DND-41 (cell line): ENCODE results near the gene KCND3.
A peak's percentile ranks its signal among the peaks of the same experiment; 100 is the strongest.

Experiments used
- ATAC-seq: fragments of 200-7000 bp; cut with Tn5 transposase; 3 replicates; pipeline ENCODE4 v1.9.1; 2021; ENCODE audit warnings: low read depth; ENCODE audit not compliant: insufficient read depth
- DNase-seq: peaks from one replicate; pipeline ENCODE4 v3.0.0-alpha.2; 2020
- H2AFZ ChIP-seq: 2 replicates; pipeline ENCODE4 v1.6.0; 2012; ENCODE audit warnings: low read depth, low read length
- H3K27ac ChIP-seq: 2 replicates; pipeline ENCODE4 v1.5.1; 2012; ENCODE audit warnings: low read length, inconsistent platforms
- H3K27me3 ChIP-seq: fragments of 200-600 bp; sonication (generic); 2 replicates; pipeline ENCODE4 v1.6.0; 2012; ENCODE audit warnings: low read length, mild to moderate bottlenecking, inconsistent platforms; ENCODE audit not compliant: insufficient read depth, poor library complexity
- H3K36me3 ChIP-seq: 2 replicates; pipeline ENCODE4 v1.5.1; 2012; ENCODE audit warnings: low read length, inconsistent platforms; ENCODE audit not compliant: insufficient read depth
- H3K4me1 ChIP-seq: 2 replicates; pipeline ENCODE4 v1.5.1; 2012; ENCODE audit warnings: mild to moderate bottlenecking, low read length; ENCODE audit not compliant: insufficient read depth
- H3K4me2 ChIP-seq: 2 replicates; pipeline ENCODE4 v1.6.0; 2012; ENCODE audit warnings: mild to moderate bottlenecking, moderate library complexity, low read length, inconsistent platforms; ENCODE audit not compliant: insufficient read depth
- H3K4me3 ChIP-seq, 2 experiments: fragments of 200-600 bp in 1 of 2; shearing (Covaris generic) in 1 of 2; 2 replicates each; pipeline ENCODE4 v1.5.1; 2012 to 2016; ENCODE audit warnings: inconsistent platforms in 2 of 2, low read length in 2 of 2, mild to moderate bottlenecking in 2 of 2, low read depth in 1 of 2, moderate library complexity in 1 of 2
- H3K79me2 ChIP-seq: 2 replicates; pipeline ENCODE4 v1.6.0; 2012; ENCODE audit warnings: low read length, inconsistent platforms; ENCODE audit not compliant: insufficient read depth
- H3K9ac ChIP-seq: 2 replicates; pipeline ENCODE4 v1.6.0; 2012; ENCODE audit warnings: low read depth, mild to moderate bottlenecking, inconsistent platforms, low read length, moderate library complexity
- H3K9me3 ChIP-seq: 2 replicates; pipeline ENCODE4 v1.5.1; 2012; ENCODE audit warnings: low read length, moderate library complexity, mild to moderate bottlenecking, inconsistent platforms; ENCODE audit not compliant: insufficient read depth, severe bottlenecking
- H4K20me1 ChIP-seq: 2 replicates; pipeline ENCODE4 v1.6.0; 2012; ENCODE audit warnings: low read length; ENCODE audit not compliant: insufficient read depth
- CTCF ChIP-seq: IDR thresholded peaks from 2 replicates; pipeline ENCODE4 v1.5.1; 2012; ENCODE audit warnings: borderline replicate concordance, low read length, moderate library complexity, mild to moderate bottlenecking; ENCODE audit not compliant: poor library complexity, severe bottlenecking; ENCODE audit errors: extremely low read depth
- EZH2 ChIP-seq: IDR thresholded peaks from 3 replicates; pipeline ENCODE4 v1.6.1; 2012; ENCODE audit warnings: borderline replicate concordance, low read depth, mild to moderate bottlenecking, moderate library complexity, low read length, inconsistent platforms; ENCODE audit not compliant: severe bottlenecking

KCND3 gene

GRCh38 chr1:111739925-111740765, 249.3 kb downstream of the KCND3 start:
- no peaks in the 10 kb centered on the region for H3K9me3 ChIP-seq
- H3K9ac ChIP-seq: peak overlapping the region; percentile 63
- peaks cover 7% of the 10 kb centered on the region; the same call in 1 of the 2 replicates for H4K20me1 ChIP-seq
- peak overlapping the region; percentile 83 for H2AFZ ChIP-seq
- H3K4me1 ChIP-seq: peaks cover 31% of the 10 kb centered on the region
- H3K27me3 ChIP-seq: peaks cover 9% of the 10 kb centered on the region
- peak overlapping the region; percentile 96 for H3K4me2 ChIP-seq
- H3K27ac ChIP-seq: peak overlapping the region; percentile 16; the same call in 1 of the 2 replicates
- H3K79me2 ChIP-seq: no peaks in the 10 kb centered on the region
- DNase-seq (no peak), ATAC-seq (no peak)
- peak overlapping the region; percentile 47 to 71; a peak in 3 of 4 replicates for H3K4me3 ChIP-seq
- no peaks in the 10 kb centered on the region for H3K36me3 ChIP-seq
- TF ChIP-seq CTCF (no peak), EZH2 (no peak)

GRCh38 chr1:111739194-111739924, 250.1 kb downstream of the KCND3 start, which contains the start of gene INKA2:
Gene INKA2 (minus strand): TSS chr1:111739395. CDS start chr1:111739242, 153 bp downstream.
- H3K27me3 ChIP-seq: peaks cover 9% of the 10 kb centered on the region
- peak; percentile 73 for ATAC-seq
- H3K9me3 ChIP-seq: no peaks in the 10 kb centered on the region
- peak within 1 kb of the TSS; percentile 63 for H3K9ac ChIP-seq
- H3K4me1 ChIP-seq: peaks cover 31% of the 10 kb centered on the region
- no peak for TF ChIP-seq CTCF
- TF ChIP-seq EZH2: peak; percentile 28
- H3K36me3 ChIP-seq: no peaks in the 10 kb centered on the region
- DNase-seq: peak; percentile 80
- H3K4me2 ChIP-seq: peak within 1 kb of the TSS; percentile 96
- H3K79me2 ChIP-seq: no peaks in the 10 kb centered on the region
- H2AFZ ChIP-seq: peak within 1 kb of the TSS; percentile 83
- H3K4me3 ChIP-seq: peak within 1 kb of the TSS; percentile 47 to 71; a peak in 3 of 4 replicates
- H3K27ac ChIP-seq: peak within 1 kb of the TSS; percentile 61
- H4K20me1 ChIP-seq: peaks cover 7% of the 10 kb centered on the region; the same call in 1 of the 2 replicates

GRCh38 chr1:111738436-111739193, 250.9 kb downstream of the KCND3 start:
- Histone ChIP-seq H2AFZ (peak overlapping the region; percentile 83), H3K4me1 (peaks cover 31% of the 10 kb centered on the region), H3K27ac (peak overlapping the region; percentile 61), H3K4me2 (peak overlapping the region; percentile 96), H3K4me3 (peak overlapping the region; percentile 47 to 71; a peak in 3 of 4 replicates), H3K9me3 (no peaks in the 10 kb centered on the region), H3K27me3 (peaks cover 9% of the 10 kb centered on the region), H3K9ac (peak overlapping the region; percentile 63), H3K36me3 (no peaks in the 10 kb centered on the region), H3K79me2 (no peaks in the 10 kb centered on the region), H4K20me1 (peaks cover 7% of the 10 kb centered on the region; the same call in 1 of the 2 replicates)
- no peak for TF ChIP-seq CTCF
- TF ChIP-seq EZH2: no peak
- DNase-seq (peak; percentile 91), ATAC-seq (peak; percentile 82)
